HG02884 (cell line): Measurements from ENCODE around the gene OPALIN.
"Not testable (repeated sequence)": the region's sequence is repeated elsewhere in the genome, so short reads cannot be mapped to it uniquely, and the experiment has no call there.

Experiments
- ATAC-seq: cut with Tn5 transposase; IDR thresholded peaks from one replicate; pipeline ENCODE4 v1.9.1; 2021; ENCODE audit warnings: mild to moderate bottlenecking, moderate library complexity; ENCODE audit not compliant: unreplicated experiment

The OPALIN gene

DNA sequence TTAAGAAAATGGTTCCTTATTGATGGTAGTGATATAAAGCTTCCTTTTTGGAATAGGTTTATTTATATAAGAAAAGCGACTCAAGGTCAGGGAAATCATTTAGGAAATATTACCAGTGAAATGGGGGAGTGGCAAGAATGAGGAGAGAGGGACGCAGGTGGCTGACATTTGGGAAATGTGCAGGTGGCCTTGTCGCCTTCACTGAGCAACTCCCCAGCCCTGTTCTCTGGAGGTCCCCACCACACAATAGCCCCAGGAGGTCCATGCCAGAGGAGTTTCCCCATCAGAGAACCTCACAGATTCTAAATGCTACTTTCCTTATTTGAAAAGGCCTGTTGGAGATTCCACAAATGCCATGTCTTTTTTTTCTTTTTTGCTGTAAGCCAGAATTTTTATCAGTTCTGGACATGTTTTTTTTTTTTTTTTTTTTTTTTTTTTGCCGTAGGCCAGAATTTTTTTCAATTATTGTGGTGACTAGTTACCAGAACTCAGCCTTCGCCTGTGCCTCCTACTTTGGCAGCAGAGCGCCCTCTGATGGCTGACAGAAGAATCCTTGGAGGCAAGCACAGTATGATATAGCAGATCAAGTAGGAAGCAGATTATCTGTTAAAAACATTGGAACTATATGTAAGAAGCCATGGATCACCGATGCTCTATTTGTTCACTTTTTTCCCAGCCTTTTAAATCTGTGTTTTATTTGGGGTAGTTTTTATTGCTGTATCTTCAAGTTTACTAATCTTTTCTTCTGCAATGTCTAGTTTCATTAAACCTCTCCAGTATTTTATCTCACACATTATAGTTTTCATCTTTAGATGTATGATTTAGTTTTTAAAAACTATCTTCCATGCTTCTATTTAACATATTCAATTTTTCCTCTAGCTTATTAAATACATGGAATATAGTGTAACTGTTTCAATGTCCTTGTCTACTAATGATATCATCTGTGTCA, 18.6 kb downstream of the OPALIN start:
- ATAC-seq = no peak

DNA sequence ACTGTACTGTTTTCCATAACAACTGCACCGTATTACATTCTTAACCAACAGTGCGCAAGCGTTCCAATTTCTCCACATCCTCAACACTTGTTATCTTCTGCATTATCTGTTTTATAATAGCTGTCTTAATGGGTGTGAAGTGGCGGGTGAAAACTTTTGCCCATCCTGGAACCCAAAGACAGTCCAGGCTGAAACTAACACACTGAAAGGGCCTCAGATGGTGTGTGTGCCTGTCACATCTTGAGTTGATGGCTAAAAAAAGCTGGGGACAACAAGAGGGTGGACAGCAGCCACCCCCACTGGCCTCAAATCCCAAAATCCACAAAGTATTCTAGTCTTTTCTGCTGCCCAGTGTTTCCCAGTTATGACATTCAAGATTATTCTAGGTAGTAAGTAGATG, 19.4 kb downstream of the OPALIN start:
- ATAC-seq = no peak

DNA sequence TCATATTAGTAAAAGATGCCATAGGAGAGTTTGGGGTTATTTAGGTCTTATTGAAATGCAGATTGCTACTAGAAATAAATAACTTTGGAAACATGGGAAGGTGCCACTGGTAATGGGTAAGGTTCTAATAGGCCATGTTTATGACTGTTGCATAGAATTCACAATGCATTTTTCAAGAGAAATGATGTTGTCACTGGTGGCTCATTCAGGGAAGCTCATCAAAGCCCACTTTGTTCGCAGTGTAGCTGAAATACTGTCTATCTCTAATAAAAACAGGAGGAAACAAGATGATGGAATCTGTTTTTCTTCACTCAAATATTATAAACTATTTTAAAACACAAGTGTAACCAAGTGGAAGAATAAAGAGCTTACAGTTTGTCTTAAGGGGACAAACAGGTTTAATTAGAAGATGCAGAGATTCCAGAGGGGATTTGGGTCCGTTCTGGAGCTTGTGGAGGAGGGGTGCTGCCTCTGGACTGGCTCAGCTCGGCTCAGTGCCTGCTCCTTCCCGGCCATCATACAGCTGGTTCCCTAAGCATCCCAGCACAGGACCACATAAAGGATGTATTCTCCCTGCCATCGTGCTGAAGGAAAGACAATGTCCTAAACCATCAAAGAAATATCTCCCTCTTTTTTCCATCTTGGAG, 20.4 kb downstream of the OPALIN start:
- no peak for ATAC-seq

DNA sequence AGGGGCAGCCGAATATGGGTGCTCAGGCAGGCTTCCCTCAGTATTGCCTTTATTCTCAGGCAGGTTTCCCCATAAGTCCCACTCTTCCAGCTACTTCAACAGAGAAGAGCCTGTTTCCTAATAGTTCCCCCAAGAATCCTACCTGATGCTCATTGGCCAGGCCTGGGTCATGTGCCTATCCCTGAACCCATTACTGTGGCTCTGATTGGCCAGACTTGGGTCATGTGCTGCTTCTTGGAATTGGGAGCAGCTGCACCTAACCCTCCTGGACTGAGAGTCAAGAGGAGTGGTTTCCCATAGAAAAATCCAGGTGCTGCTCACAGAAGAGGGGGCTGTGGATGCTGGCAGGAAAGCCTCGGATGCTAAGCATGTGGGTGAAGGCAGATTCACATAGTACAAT, 21.7 kb downstream of the OPALIN start:
- ATAC-seq = no peak

DNA sequence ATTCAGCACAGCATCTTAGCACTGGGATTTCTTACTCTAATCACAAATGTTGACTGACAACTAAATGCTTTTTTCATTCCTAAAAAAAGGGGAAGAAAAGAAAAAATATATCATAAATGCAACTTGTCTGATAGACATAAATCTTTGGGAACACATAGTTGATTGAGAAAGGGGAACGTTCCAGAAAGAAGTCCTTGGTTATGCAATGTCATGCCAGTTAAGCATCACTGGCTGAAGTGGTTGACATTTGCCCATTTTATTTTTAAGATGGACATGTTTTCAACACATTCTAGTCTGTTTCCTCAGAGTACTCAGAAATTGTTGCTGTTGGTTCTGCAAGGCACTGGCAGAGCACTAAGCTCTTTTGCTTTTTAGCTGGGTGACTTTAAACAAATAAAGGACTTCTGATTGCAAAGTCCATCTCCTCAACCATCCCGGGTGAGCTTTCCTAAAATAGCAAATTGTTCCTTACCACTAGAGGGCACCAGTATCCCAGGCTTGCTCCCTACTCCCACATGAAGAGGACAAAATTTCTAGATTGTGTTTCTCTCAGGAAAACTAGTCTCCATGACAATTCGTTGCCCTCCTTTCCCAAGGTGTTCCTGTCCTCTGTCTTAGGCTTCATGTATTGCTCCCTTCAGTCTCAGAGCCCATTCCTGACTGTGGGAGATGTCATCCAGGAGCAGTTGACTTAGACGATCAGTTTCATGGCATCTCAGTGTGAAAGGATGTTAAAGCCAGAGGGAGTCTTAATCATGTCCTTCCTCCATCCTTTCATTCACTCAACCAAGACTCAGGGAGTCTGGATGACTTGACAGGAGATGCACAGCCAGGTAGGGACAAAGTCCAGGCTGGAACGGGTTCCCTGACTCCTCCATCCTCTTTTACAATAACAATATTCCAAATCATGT, 23.9 kb downstream of the OPALIN start:
- no peak for ATAC-seq

DNA sequence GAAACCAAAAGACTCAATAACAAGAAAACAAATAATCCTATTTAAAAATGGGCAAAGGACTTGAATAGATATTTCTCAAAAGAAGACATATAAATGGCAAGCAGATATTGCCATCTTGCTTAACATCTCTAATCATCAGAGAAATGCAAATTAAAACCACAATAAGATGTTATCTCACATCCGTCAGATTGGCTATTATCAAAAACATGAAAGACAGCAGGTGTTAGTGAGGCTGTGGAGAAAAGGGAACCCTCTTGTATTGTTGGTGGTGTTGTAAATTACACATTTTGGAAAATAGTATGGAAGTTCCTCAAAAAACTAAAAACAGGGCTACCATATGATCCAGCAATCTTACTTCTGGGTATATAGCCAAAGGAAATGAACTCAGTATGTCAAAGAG, 25.7 kb downstream of the OPALIN start:
- ATAC-seq = no peak

DNA sequence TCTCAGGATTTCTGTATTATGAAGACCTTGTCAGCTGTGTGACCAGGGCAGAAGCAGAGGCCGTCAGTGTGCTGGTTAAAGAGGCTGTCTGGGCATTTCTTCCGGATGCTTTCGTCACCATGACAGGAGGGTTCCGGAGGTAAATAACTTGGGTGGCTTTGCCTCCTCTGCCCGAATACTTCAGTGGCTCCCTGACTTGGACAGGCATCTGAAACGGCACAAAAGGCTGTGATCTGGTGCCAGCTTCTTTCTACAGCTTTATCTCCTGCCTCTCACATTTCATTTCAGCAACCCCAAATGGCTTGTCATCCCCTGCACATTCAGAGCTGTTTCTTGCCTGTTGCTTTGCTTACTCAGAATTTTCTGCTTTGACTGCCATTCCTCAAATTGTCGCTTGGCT, 31.3 kb downstream of the OPALIN start:
- ATAC-seq = no peak

DNA sequence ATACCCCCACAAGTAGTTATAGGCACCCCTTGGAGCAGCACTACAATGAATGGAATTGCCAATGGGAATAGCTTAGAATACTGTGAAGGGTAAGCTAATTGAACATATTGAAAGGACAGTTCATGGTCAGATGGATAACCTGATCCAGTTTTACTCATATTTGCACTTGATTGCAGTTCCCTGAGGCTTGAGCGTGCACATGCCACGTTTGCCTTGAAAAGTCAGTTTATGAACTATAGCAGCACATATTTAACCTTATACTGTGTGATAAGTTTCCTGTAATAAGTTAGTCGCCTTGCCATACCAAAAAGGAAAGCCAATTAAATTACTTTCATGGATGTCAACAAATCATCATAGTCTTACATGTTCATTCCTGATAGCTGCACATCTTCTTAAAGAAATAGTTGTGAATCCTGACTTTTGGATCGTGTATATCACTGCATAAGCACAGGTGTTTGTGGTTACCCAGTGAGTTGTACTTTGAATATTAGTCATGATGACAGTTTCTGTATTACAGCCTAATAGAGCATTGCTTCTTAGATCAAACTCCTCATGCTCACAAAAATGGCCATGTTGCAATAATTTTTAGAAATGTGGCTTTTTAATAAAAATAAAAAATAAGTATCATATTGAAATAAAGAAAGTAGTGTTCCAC, 33.0 kb downstream of the OPALIN start:
- peak; percentile 95 for ATAC-seq

DNA sequence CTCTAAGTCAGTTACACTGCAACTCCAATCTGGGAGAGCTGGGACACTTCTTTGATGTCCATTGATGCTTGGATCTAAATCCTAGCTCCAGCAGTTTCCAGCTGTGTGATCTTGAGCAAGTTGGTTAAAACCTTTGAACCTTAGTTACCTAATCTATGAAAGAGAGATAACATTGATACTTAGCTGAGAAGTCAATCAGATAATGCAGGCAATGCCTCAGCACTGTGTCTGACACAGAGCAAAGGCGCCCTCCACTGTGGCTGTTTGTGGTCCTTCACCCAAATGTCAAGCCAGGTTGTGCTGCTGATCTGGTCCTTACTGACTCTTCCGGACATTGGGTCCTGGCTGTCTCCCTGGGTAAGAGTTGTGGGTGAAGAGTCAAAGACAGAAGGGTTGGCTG, 34.4 kb downstream of the OPALIN start:
- no peak for ATAC-seq

DNA sequence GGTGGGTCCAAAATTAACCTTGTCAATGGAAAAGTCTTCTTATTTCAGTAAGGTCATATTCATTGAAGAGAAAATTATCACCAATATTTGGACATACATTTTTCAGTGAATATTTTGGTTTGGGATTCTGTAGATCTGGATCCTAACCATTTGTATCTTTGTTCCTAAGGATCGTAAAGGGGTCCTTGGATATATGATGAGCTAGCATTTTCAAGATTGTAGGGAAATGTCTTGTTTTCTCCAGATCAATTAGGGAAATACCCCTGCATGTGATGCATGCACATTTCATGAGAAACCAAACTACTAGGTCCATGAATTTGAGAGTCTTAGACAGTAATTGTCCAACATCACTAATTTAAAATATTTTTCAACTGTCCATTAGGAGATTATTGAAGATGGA, 36.5 kb downstream of the OPALIN start:
- no peak for ATAC-seq

DNA sequence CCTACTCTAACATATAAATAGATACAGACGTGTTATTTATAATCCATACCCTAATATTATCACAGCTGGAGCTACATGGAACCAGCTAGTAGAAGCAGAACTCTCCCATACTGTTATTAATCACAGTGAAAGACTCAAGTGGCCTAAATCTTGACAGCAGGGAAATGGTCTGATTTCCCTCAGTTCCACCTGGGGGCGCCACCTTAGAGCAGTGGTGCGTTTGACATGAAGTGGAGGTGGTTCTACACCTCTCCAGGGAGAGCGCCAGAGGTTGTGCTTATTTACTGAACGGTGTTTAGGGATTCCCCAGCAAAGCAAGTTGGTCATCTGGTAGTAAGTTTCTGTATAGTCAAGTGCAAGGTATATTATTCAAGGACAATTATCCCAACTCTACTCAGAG, 37.0 kb downstream of the OPALIN start:
- no peak for ATAC-seq

DNA sequence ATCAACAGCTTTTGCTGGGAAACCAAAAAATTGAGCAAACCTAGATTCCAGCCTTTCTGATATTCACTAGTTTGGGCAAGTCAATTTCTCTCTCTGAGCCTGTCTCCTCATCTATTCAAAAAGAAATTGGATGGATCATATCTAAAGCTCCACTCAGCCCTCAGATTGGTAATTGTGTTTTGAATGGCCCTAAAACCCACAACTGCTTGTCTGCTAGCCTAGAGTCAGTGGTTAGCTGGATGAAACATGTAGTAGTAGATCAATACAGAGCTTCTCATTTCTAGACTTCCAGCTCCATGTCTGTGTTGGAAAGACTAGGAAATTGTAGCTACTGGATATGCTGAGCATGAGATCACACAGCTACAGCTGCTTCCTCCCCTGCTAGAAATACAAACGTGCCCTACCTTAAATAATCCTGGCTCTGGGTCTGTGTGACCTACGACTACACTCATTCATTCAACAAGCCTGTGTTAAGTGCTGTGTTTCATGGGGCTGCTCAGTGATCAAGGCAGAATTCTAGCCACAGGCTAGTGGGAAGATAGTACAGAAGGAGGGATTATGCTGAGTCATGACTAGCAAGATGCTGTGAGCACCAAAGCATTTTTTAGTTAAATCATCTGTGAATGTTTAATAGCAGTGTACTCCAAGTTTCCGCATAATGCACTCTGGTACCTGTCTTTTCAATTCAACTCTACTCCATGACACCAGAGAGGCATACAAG, 38.9 kb downstream of the OPALIN start:
- no peak for ATAC-seq

DNA sequence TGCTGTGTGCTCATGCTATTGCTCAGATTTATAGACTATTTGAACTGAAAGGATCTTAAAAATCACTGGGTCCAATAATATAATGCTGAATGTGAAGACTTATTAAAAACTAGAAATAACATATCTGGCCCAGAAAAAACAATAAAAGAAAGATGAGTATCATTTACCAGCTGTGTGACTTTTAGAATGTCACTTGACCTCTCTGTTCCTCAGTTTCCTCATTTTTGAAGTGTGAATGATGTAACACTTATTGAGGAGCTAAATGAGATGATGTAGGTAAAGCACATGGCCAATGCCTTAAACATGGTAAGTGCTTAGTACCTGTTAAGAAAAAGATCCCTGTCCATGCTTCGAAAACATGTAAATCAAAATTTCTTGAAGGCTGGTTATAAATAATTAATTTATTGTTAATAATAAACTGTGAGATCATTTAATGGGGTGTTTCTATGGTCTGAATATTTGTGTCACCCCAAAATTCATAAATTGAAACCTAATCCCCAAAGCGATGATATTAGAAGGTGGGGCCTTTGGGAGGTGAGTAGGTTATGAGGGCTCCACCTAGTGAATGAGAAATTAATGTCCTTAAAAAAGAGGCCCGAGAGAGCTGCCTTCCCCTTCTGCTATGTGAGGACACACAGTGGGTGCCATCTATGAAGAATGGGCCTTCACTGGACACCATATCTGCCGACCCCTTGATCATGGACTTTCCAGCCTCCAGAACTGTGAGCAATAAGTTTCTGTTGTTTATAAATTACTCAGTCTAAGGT, 41.6 kb downstream of the OPALIN start:
- ATAC-seq = no peak

DNA sequence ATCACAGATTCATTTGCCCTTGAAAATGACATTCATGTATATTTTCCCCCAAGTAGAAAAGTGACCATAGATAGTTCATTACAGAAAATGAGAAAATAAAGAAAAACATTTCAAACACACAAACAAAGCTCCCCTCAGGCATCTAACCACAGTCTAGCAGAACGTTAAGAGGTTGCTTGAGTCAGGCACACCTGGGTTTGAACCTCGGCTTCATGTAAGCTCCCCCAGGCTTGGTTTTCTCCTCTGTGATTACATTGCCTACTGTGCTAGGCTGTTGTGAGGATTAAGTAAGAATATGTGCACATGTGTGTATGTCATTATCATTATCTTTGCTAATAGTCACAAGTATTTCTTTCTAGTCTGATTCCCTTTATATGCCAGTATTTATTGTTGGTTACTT, 45.5 kb downstream of the OPALIN start:
- no peak for ATAC-seq

DNA sequence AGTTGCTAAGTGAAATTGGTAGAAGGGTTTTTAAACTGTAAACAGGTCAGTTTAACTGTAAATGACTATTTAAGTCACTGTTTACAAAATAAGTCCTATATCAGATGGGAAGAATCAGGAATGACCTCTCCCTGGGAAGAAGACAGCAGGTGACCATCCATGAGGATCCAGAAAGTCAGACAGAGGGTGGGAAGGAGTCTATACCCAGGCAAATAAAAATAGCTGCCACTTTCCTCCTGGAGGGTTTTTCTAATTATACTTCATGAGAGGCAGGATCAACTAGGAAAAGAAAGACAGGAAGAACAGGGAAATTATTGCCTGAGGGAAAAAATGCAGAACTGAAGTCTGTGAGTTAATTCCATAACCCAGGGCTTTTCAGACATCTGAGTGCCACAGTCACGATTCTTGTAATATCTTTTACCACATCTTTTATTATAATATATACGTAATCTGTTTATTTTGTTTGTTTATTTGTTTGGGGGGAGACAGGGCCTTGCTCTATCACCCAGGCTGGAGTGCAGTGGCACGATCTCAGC, 47.6 kb downstream of the OPALIN start:
- no peak for ATAC-seq

DNA sequence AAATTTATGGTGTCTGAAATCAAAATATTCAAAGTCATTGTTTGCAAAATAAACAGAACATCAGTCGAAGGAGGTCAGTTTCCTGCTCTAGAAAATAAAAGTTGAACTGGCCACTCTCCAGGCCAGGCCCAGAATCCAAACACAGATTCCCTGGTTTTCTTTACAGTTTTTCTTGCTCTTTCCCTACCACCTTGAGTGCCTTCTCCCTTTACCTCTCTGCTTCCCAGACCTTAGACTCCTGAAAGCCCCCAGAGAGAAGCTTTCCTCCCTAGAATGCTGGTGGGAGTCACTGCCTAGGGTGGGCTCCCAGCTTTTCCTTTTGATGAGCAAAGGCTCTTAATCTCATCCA, 48.5 kb downstream of the OPALIN start:
- ATAC-seq = no peak

DNA sequence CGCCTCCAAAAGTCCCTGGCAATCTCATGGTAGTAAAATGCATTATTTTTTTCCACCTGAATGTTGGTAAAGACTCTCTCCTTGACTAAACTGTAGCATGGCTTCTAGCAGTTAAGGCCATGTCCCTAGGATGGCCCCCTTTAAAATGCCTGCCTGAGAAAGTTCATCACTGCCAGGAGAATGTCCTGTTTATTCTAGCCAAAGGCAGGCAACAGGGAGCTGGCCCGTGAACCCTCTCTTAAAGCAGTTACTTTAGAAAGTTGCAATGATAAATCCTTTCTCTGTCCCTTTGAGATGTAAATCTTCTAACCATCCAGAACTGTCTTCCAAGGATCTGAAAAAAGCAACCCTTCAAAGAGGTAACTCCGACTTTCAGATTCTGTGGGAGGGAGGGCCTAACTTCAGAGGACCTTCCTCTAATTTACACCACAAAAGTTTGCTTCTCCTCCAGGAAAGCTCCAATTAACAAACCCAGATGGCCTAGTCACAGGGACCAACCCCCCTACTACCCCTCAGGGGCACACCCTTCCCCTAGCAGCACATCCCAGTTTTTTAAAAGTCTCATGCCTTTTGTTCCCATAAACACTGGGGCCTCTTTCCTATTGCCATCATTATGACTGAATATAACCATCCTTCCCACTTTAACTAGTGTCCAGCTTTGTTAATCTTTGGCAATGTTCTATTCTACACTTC, 49.0 kb downstream of the OPALIN start:
- no peak for ATAC-seq

DNA sequence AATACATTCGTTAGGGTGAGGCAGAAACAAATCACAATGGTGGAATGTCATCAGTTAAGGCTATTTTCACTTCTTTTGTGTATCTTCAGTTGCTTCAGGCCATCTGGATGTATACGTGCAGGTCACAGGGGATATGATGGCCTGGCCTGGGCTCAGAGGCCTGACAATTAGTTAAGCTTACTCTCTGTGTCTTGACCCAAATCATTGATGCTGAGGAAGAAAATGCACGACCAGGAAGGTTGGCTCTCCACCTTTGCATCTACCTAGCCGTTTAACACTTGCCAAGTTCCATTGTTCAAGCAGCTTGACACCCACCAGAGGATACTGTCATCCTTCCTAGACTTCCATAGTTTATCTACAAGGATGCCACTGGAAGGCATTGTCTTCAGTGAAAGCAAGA, 49.9 kb downstream of the OPALIN start:
- not testable (repeated sequence) for ATAC-seq

DNA sequence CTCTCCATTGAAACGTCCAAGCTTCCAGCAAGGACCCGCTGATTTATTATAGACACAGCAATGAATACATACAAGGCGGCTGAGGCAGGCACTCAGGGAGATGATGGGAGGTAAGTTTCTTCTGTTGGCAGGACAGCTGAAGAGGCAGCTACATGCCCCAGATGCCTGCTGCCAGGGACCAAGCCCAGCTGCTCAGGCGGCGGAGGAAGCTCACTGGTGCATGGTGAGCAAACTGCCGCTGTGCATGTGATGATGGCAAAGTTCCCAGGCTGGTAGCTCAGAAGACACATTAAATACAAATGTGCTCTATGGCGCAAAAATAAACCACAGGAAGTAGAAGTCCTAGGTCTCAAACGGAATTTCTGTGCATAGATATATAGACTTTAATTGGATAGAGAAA, 52.3 kb downstream of the OPALIN start:
- ATAC-seq = no peak
